Measurements from ENCODE around the gene WNT3. TPM values are rescaled to one million over a fixed set of nuclear protein-coding genes. Genes with fewer than 3 reads are reported as not detected.

Gene WNT3
- total RNA-seq, 4 donors from 2014 or later = 26.7 to 57.9 (median 46.6) TPM

GRCh38 chr17:46833840-46834208, 15.3 kb upstream of the WNT3 start:
- DNase-seq (ENCODE audit: low spot score in 2 of 2) = no peak
- TF ChIP-seq POLR2A (IDR thresholded peaks at IDR 0.05) = no peak
- TF ChIP-seq, protein P1, sequence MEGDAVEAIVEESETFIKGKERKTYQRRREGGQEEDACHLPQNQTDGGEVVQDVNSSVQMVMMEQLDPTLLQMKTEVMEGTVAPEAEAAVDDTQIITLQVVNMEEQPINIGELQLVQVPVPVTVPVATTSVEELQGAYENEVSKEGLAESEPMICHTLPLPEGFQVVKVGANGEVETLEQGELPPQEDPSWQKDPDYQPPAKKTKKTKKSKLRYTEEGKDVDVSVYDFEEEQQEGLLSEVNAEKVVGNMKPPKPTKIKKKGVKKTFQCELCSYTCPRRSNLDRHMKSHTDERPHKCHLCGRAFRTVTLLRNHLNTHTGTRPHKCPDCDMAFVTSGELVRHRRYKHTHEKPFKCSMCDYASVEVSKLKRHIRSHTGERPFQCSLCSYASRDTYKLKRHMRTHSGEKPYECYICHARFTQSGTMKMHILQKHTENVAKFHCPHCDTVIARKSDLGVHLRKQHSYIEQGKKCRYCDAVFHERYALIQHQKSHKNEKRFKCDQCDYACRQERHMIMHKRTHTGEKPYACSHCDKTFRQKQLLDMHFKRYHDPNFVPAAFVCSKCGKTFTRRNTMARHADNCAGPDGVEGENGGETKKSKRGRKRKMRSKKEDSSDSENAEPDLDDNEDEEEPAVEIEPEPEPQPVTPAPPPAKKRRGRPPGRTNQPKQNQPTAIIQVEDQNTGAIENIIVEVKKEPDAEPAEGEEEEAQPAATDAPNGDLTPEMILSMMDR (IDR thresholded peaks at IDR 0.05) = no peak
- intact Hi-C loops (cut with DNase I; ENCODE audit: low total_unique reads) = no loop called here
- H3K4me3 ChIP-seq (ENCODE audit: low read depth, poor library complexity, severe bottlenecking) = no peak overlapping the region
- WGBS, 2 donors = 88 to 93% methylated on average over 2 of the region's 2 CpGs

GRCh38 chr17:46832945-46833839, 14.7 kb upstream of the WNT3 start:
- no peak for DNase-seq (ENCODE audit: low spot score in 2 of 2)
- H3K4me3 ChIP-seq (ENCODE audit: low read depth, poor library complexity, severe bottlenecking) = no peak overlapping the region
- TF ChIP-seq POLR2A (IDR thresholded peaks at IDR 0.05) = no peak
- TF ChIP-seq, protein P1 (IDR thresholded peaks at IDR 0.05) = no peak
- 48 to 52% methylated on average over 17 of the region's 17 CpGs for WGBS, 2 donors
- intact Hi-C loops (cut with DNase I; ENCODE audit: low total_unique reads) = no loop called here

- intact Hi-C loops (cut with DNase I; ENCODE audit: low total_unique reads) = no loop called here
- TF ChIP-seq, protein P1 (IDR thresholded peaks at IDR 0.05) = no peak
- no peak for TF ChIP-seq POLR2A (IDR thresholded peaks at IDR 0.05)
- DNase-seq (ENCODE audit: low spot score in 2 of 2) = no peak
- WGBS, 2 donors = 66 to 68% methylated on average over 11 of the region's 11 CpGs
- H3K4me3 ChIP-seq (ENCODE audit: low read depth, poor library complexity, severe bottlenecking) = no peak overlapping the region
Observed at GRCh38 chr17:46832331-46832821, 13.9 kb upstream of the WNT3 start.

GRCh38 chr17:46831573-46832330, 13.3 kb upstream of the WNT3 start:
- 64 to 67% methylated on average over 12 to 14 of the region's 14 CpGs for WGBS, 2 donors
- H3K4me3 ChIP-seq (ENCODE audit: low read depth, poor library complexity, severe bottlenecking) = no peak overlapping the region
- no peak for TF ChIP-seq POLR2A (IDR thresholded peaks at IDR 0.05)
- TF ChIP-seq, protein P1 (IDR thresholded peaks at IDR 0.05) = no peak
- intact Hi-C loops (cut with DNase I; ENCODE audit: low total_unique reads) = no loop called here
- DNase-seq (ENCODE audit: low spot score in 2 of 2) = no peak

- TF ChIP-seq POLR2A (IDR thresholded peaks at IDR 0.05) = no peak
- TF ChIP-seq, protein P1 (IDR thresholded peaks at IDR 0.05) = no peak
- intact Hi-C loops (cut with DNase I; ENCODE audit: low total_unique reads) = no loop called here
- no peak for DNase-seq (ENCODE audit: low spot score in 2 of 2)
- no peak overlapping the region for H3K4me3 ChIP-seq (ENCODE audit: low read depth, poor library complexity, severe bottlenecking)
- WGBS, 2 donors = 87 to 92% methylated on average over 2 of the region's 2 CpGs
Observed at GRCh38 chr17:46827274-46827673, 8.8 kb upstream of the WNT3 start.

Data from lower leg skin (tissue), 4 donors.